ENCODE measurements around the gene SYNE1. TPM values are rescaled to one million over a fixed set of nuclear protein-coding genes. Genes with fewer than 3 reads are reported as not detected.

The SYNE1 gene
- total and polyA plus RNA-seq, 4 donors, result 10.2 to 105 (median 24.5) TPM

DNA sequence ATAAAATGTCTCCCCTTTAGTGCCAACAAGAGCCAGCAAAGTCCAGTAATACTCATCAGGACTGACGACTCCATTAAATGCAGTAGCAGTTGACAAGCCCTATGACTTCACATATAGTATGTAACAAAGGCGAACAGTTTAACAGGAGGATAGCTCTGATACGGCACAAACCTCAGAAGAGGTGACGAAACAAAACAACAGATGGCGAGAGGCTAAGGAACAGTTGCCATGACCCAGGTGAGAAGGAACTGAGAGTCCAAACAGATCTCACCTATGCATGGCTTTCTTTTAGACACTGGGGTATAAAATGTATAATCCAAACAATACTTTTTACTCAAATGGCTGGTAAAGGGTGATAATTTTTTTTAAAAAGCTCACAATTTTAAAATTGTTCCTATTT lies 37.1 kb downstream of the SYNE1 start:
- DNase-seq (ENCODE audit: low spot score), result no peak
- no peaks in the 10 kb centered on the region for H3K9me3 ChIP-seq (ENCODE audit: control insufficient read depth in 4 of 4, low read length in 3 of 4)
- 89% methylated on average over 5 of the region's 5 CpGs for WGBS
- no peaks in the 10 kb centered on the region for H3K4me1 ChIP-seq (ENCODE audit: control insufficient read depth in 4 of 4, insufficient read depth in 4 of 4, low read length in 3 of 4)
- no peak overlapping the region for H3K9ac ChIP-seq (ENCODE audit: low read depth in 1 of 2, low read length in 2 of 2)
- no peaks in the 10 kb centered on the region for H3K36me3 ChIP-seq (ENCODE audit: control insufficient read depth in 4 of 4, insufficient read depth in 3 of 4, low read depth in 1 of 4, low read length in 3 of 4)
- H3K27me3 ChIP-seq (ENCODE audit: control insufficient read depth in 4 of 4, insufficient read depth in 4 of 4, low read length in 3 of 4), result no peaks in the 10 kb centered on the region
- no peak overlapping the region for H3K4me3 ChIP-seq (ENCODE audit: low read depth in 1 of 3, low read length in 3 of 3)
- H3K27ac ChIP-seq (ENCODE audit: low read depth in 1 of 2, low read length in 2 of 2), result no peak overlapping the region
- TF ChIP-seq FOXA1 (IDR thresholded peaks at IDR 0.05) (no peak), HNF4G (IDR thresholded peaks at IDR 0.05) (no peak), RXRA (IDR thresholded peaks at IDR 0.05) (no peak), YY1 (IDR thresholded peaks at IDR 0.05) (no peak), EGR1 (IDR thresholded peaks at IDR 0.05; ENCODE audit: low read depth in 2 of 2) (no peak), RAD21 (IDR thresholded peaks at IDR 0.05) (no peak)
- TF ChIP-seq, protein P1, sequence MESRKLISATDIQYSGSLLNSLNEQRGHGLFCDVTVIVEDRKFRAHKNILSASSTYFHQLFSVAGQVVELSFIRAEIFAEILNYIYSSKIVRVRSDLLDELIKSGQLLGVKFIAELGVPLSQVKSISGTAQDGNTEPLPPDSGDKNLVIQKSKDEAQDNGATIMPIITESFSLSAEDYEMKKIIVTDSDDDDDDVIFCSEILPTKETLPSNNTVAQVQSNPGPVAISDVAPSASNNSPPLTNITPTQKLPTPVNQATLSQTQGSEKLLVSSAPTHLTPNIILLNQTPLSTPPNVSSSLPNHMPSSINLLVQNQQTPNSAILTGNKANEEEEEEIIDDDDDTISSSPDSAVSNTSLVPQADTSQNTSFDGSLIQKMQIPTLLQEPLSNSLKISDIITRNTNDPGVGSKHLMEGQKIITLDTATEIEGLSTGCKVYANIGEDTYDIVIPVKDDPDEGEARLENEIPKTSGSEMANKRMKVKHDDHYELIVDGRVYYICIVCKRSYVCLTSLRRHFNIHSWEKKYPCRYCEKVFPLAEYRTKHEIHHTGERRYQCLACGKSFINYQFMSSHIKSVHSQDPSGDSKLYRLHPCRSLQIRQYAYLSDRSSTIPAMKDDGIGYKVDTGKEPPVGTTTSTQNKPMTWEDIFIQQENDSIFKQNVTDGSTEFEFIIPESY (IDR thresholded peaks at IDR 0.05), result no peak

DNA sequence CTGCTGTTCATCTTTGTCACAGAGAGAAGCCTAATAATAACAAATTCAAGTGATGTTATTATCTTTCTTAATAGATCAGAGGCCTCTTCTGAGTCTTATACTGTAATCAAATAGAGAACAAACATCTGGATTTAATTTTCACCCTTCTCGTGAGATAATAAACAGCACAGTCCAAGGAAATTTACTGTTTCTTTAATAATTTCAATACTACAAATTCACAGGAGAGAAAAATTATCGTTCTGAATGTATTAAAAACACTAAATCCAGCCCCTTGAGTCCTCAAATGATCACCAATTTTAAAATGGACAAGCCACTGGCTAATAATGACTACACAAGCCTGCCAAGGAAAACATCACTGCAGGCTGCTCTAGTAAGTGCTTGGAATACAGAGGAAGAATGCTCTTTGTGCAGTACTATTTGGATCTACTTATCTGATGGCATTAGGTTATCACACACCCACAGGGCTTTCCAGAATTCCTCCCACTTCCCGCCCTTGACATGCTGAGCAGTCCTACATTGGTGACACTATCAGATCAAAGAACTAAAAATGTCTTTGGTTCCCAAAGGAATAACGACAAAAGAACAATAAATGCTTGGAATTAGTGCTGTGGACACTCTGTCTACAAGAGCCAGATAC lies 38.1 kb downstream of the SYNE1 start:
- Histone ChIP-seq H3K4me1 (ENCODE audit: control insufficient read depth in 4 of 4, insufficient read depth in 4 of 4, low read length in 3 of 4) (no peaks in the 10 kb centered on the region), H3K36me3 (ENCODE audit: control insufficient read depth in 4 of 4, insufficient read depth in 3 of 4, low read depth in 1 of 4, low read length in 3 of 4) (peaks cover 0 to 2% (median 0%) of the 10 kb centered on the region in 4 donors), H3K27me3 (ENCODE audit: control insufficient read depth in 4 of 4, insufficient read depth in 4 of 4, low read length in 3 of 4) (no peaks in the 10 kb centered on the region), H3K4me3 (ENCODE audit: low read depth in 1 of 3, low read length in 3 of 3) (no peak overlapping the region), H3K27ac (ENCODE audit: low read depth in 1 of 2, low read length in 2 of 2) (no peak overlapping the region), H3K9me3 (ENCODE audit: control insufficient read depth in 4 of 4, low read length in 3 of 4) (no peaks in the 10 kb centered on the region), H3K9ac (ENCODE audit: low read depth in 1 of 2, low read length in 2 of 2) (no peak overlapping the region)
- TF ChIP-seq, protein P2, sequence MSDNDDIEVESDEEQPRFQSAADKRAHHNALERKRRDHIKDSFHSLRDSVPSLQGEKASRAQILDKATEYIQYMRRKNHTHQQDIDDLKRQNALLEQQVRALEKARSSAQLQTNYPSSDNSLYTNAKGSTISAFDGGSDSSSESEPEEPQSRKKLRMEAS (IDR thresholded peaks at IDR 0.05), result no peak
- TF ChIP-seq YY1 (IDR thresholded peaks at IDR 0.05) (no peak), NR2F2 (IDR thresholded peaks at IDR 0.05) (peak; percentile 50), JUND (IDR thresholded peaks at IDR 0.05) (no peak), RXRA (IDR thresholded peaks at IDR 0.05) (no peak)
- no peak for DNase-seq (ENCODE audit: low spot score)
- whole genome bisulfite sequencing, result 54% methylated on average over 4 of the region's 4 CpGs

DNA sequence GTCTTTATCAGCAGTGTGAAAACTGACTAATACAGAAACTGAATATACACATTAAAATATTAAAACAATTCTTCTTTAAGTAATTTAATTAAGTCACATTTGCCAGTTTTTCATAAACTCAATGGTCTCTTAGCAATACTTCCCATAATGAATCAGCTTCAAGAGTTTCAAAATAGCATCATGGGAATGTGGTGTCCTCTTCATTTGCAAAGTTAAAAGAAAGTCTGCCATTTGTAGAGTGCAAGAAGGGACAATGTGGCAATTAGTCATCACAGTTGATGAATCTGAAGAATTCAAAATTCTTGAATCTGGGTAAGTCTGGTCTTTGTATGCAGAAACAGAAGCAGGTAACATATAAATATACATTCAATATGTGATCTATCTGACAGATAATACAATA lies 38.7 kb downstream of the SYNE1 start:
- H3K27ac ChIP-seq (ENCODE audit: low read depth in 1 of 2, low read length in 2 of 2), result no peak overlapping the region

More for the DNA sequence above, 38.7 kb downstream of the SYNE1 start:
- H3K9ac ChIP-seq (ENCODE audit: low read depth in 1 of 2, low read length in 2 of 2), result no peak overlapping the region
- TF ChIP-seq SP1 (IDR thresholded peaks at IDR 0.05), result no peak
- no peak for TF ChIP-seq REST (IDR thresholded peaks at IDR 0.05)
- no peak for TF ChIP-seq ATF3 (IDR thresholded peaks at IDR 0.05)
- H3K4me3 ChIP-seq (ENCODE audit: low read depth in 1 of 3, low read length in 3 of 3), result no peak overlapping the region
- DNase-seq (ENCODE audit: low spot score), result no peak
- H3K27me3 ChIP-seq (ENCODE audit: control insufficient read depth in 4 of 4, insufficient read depth in 4 of 4, low read length in 3 of 4), result no peaks in the 10 kb centered on the region
- H3K4me1 ChIP-seq (ENCODE audit: control insufficient read depth in 4 of 4, insufficient read depth in 4 of 4, low read length in 3 of 4), result no peaks in the 10 kb centered on the region
- no peaks in the 10 kb centered on the region for H3K9me3 ChIP-seq (ENCODE audit: control insufficient read depth in 4 of 4, low read length in 3 of 4)
- peaks cover 0 to 2% (median 0%) of the 10 kb centered on the region in 4 donors for H3K36me3 ChIP-seq (ENCODE audit: control insufficient read depth in 4 of 4, insufficient read depth in 3 of 4, low read depth in 1 of 4, low read length in 3 of 4)
